GM23338 (cell line): Measurements from ENCODE around the gene CDC25B. TPM values are rescaled to one million over a fixed set of nuclear protein-coding genes. Genes with fewer than 3 reads are reported as not detected.

Experiments used
- ATAC-seq: fragments of 200-7000 bp; cut with Tn5 transposase; 3 replicates; pipeline ENCODE4 v1.9.1; 2020
- DNase-seq: peaks from one replicate; pipeline ENCODE4 v3.0.0-alpha.2; 2015; ENCODE audit warnings: low spot score
- H2AFZ ChIP-seq: fragments of 200-600 bp; sonication (generic); 2 replicates; pipeline ENCODE4 v1.8.0; 2016; ENCODE audit warnings: antibody characterized with exemption, mild to moderate bottlenecking, moderate library complexity
- H3F3A ChIP-seq: fragments of 200-600 bp; sonication (generic); replicated peaks from 2 replicates; pipeline ENCODE4 v1.8.0; 2017; ENCODE audit warnings: antibody characterized with exemption, mixed run types, low read depth
- H3K27ac ChIP-seq: fragments of 200-600 bp; sonication (generic); 2 replicates; pipeline ENCODE4 v1.6.1; 2016; ENCODE audit warnings: low read depth
- H3K27me3 ChIP-seq: fragments of 200-600 bp; sonication (generic); 2 replicates; pipeline ENCODE4 v1.8.0; 2016; ENCODE audit warnings: mild to moderate bottlenecking, mixed run types, moderate library complexity; ENCODE audit not compliant: insufficient read depth
- H3K36me3 ChIP-seq: fragments of 200-600 bp; sonication (generic); 2 replicates; pipeline ENCODE4 v1.8.0; 2016; ENCODE audit warnings: mild to moderate bottlenecking; ENCODE audit not compliant: insufficient read depth
- H3K4me1 ChIP-seq: fragments of 200-600 bp; sonication (generic); 2 replicates; pipeline ENCODE4 v1.8.0; 2016; ENCODE audit warnings: mild to moderate bottlenecking, moderate library complexity; ENCODE audit not compliant: insufficient read depth
- H3K4me2 ChIP-seq: fragments of 200-600 bp; sonication (generic); 2 replicates; pipeline ENCODE4 v1.7.1; 2017; ENCODE audit warnings: mixed run types
- H3K4me3 ChIP-seq: fragments of 200-600 bp; sonication (generic); 2 replicates; pipeline ENCODE4 v1.6.1; 2016; ENCODE audit warnings: mixed run types
- H3K79me2 ChIP-seq: fragments of 200-600 bp; sonication (generic); replicated peaks from 2 replicates; pipeline ENCODE4 v1.8.0; 2017; ENCODE audit warnings: mild to moderate bottlenecking; ENCODE audit not compliant: insufficient read depth
- H3K9me2 ChIP-seq: fragments of 200-600 bp; sonication (generic); 2 replicates; pipeline ENCODE4 v1.8.0; 2017; ENCODE audit not compliant: insufficient read depth
- H4K20me1 ChIP-seq: fragments of 200-600 bp; sonication (generic); replicated peaks from 2 replicates; pipeline ENCODE4 v1.8.0; 2017; ENCODE audit warnings: mild to moderate bottlenecking; ENCODE audit not compliant: insufficient read depth
- H3K27ac Mint-ChIP-seq: 2 replicates; pipeline ENCODE4 v1.8.0; 2020; ENCODE audit warnings: inconsistent platforms, mild to moderate bottlenecking, moderate library complexity, mixed read lengths
- H3K27me3 Mint-ChIP-seq: 3 replicates; pipeline ENCODE4 v1.8.0; 2022; ENCODE audit warnings: low read depth, mild to moderate bottlenecking, moderate library complexity, mixed read lengths, inconsistent platforms; ENCODE audit not compliant: insufficient read depth, poor library complexity
- H3K36me3 Mint-ChIP-seq: 3 replicates; pipeline ENCODE4 v1.8.0; 2021; ENCODE audit warnings: low read depth, mild to moderate bottlenecking, inconsistent platforms, moderate library complexity, mixed read lengths
- H3K4me1 Mint-ChIP-seq: 3 replicates; pipeline ENCODE4 v1.8.0; 2020; ENCODE audit warnings: mild to moderate bottlenecking, inconsistent platforms, mixed read lengths
- H3K4me3 Mint-ChIP-seq: 3 replicates; pipeline ENCODE4 v1.8.0; 2021; ENCODE audit warnings: moderate library complexity, mild to moderate bottlenecking, inconsistent platforms, mixed read lengths
- H3K9me3 Mint-ChIP-seq: 3 replicates; pipeline ENCODE4 v1.8.0; 2020; ENCODE audit warnings: moderate library complexity, mild to moderate bottlenecking, inconsistent platforms, mixed read lengths
- CREB1 ChIP-seq: fragments of 250-450 bp; sonication (Bioruptor Pico); IDR thresholded peaks from 2 replicates; pipeline ENCODE4 v1.5.0; 2020; ENCODE audit warnings: low read depth, mild to moderate bottlenecking, moderate library complexity
- EZH2 ChIP-seq: fragments of 200-600 bp; sonication (generic); IDR thresholded peaks from one replicate; pipeline ENCODE4 v1.8.0; 2017; ENCODE audit warnings: antibody characterized with exemption, mild to moderate bottlenecking, low read depth; ENCODE audit not compliant: unreplicated experiment
- EZH2phosphoT487 ChIP-seq: fragments of 200-600 bp; sonication (generic); IDR thresholded peaks from one replicate; pipeline ENCODE4 v1.8.1; 2018; ENCODE audit warnings: antibody characterized with exemption; ENCODE audit not compliant: unreplicated experiment
- JUNB ChIP-seq: IDR thresholded peaks from one replicate; pipeline ENCODE4 v1.6.1; 2016; ENCODE audit warnings: antibody characterized with exemption; ENCODE audit not compliant: unreplicated experiment
- NANOG ChIP-seq: IDR thresholded peaks from 2 replicates; pipeline ENCODE4 v1.6.1; 2016; ENCODE audit warnings: antibody characterized with exemption, borderline replicate concordance
- POLR2AphosphoS5 ChIP-seq: IDR thresholded peaks from 2 replicates; pipeline ENCODE4 v1.6.1; 2016; ENCODE audit warnings: antibody characterized with exemption, low read depth
- STAT1 ChIP-seq: IDR thresholded peaks from one replicate; pipeline ENCODE4 v1.6.1; 2016; ENCODE audit warnings: antibody characterized with exemption; ENCODE audit not compliant: unreplicated experiment
- ZNF114 ChIP-seq: fragments of 250-450 bp; sonication (Bioruptor Pico); IDR thresholded peaks from 2 replicates; pipeline ENCODE4 v1.5.0; 2020; ENCODE audit warnings: mild to moderate bottlenecking, moderate library complexity
- ZNF331 ChIP-seq: fragments of 250-450 bp; sonication (Bioruptor Pico); IDR thresholded peaks from 2 replicates; pipeline ENCODE4 v1.5.0; 2020; ENCODE audit warnings: low read depth, mild to moderate bottlenecking, moderate library complexity
- polyA plus RNA-seq: library from polyadenylated mRNA; unstranded; fragments of >200 nt; fragmentation: Nextera tagmentation; extraction: Ambion mirVana; gene quantifications from 2 replicates; pipeline ENCODE4 v1.2.1, GENCODE V29; 2016
- total RNA-seq: library from RNA; depleted of rRNA; stranded (reverse); fragments of >200 nt; shearing (Covaris generic); gene quantifications from 2 replicates; pipeline ENCODE4 v1.2.3, GENCODE V29; 2014
- TF ChIP-seq, protein P1 (sequence below), 2 experiments: fragments of 200-600 bp in 1 of 2; sonication (generic) in 1 of 2; conservative IDR thresholded peaks; 2 replicates each; pipeline versions ENCODE4 v1.5.1 to v1.6.1; 2016 to 2017; ENCODE audit warnings: antibody characterized with exemption in 2 of 2, low read depth in 2 of 2, mild to moderate bottlenecking in 2 of 2, moderate library complexity in 1 of 2
- TF ChIP-seq, protein P2 (sequence below): IDR thresholded peaks from one replicate; pipeline ENCODE4 v1.6.1; 2018; ENCODE audit warnings: antibody characterized with exemption; ENCODE audit not compliant: unreplicated experiment
- TF ChIP-seq, protein P3 (sequence below): fragments of 250-450 bp; sonication (Bioruptor Pico); IDR thresholded peaks from 2 replicates; pipeline ENCODE4 v1.5.0; 2020; ENCODE audit warnings: mild to moderate bottlenecking, moderate library complexity
- TF ChIP-seq, protein P4 (sequence below): IDR thresholded peaks from 2 replicates; pipeline ENCODE4 v1.6.1; 2016; ENCODE audit warnings: antibody characterized with exemption

The CDC25B gene
- total and polyA plus RNA-seq, 2 experiments from 2014 or later: 10.5 to 33.0 TPM

DNA sequence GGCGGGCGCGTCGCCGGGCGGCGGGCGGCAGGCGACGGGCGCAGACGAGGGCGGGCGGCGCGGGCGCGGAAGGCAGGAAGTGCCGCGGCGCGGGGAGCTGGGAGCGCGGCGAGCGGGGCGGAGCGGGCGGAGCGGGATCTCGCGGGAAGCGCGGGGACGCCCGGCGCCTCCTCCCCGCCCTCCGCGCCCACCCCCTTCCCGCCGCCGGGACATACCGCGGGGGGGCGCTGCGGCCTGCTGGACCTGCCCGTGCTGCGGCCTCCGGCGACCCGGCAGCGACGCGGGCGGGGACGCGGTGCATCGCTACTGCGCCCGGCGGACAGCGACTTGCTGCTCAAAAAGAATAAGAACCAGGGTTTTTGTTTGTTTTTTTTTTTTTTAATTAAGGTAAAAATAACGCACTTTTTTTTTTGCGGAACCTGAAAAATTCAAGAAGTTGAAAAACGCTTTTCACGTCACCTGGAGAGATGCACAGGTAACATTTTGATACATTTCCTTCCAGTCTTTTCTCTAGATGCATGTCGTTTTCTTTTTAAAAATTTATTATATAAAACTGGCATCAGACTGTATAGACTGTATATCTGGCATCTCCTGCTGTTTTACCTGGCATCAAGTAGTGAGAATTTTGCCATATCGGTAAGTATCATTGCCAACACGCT lies 9.3 kb upstream of the CDC25B start, which contains the start of gene CENPB:
CENPB (minus strand) TSS at position 76 of the 659 bp plus-strand sequence. CDS start 257 bp downstream, outside the sequence.
- H3K4me2 ChIP-seq: peak within 1 kb of the TSS; percentile 82
- H3F3A ChIP-seq: 0 out of 2 replicates have a peak, but pooled peaks cover 2% of the 10 kb centered on the region
- TF ChIP-seq JUNB (no peak), ZNF331 (CRISPR knock-in tag) (no peak), EZH2phosphoT487 (no peak), NANOG (no peak), STAT1 (no peak), ZNF114 (CRISPR knock-in tag) (no peak), POLR2AphosphoS5 (peak; percentile 28; the same call in 1 of the 2 replicates), EZH2 (no peak), CREB1 (no peak)
- TF ChIP-seq, protein P1, sequence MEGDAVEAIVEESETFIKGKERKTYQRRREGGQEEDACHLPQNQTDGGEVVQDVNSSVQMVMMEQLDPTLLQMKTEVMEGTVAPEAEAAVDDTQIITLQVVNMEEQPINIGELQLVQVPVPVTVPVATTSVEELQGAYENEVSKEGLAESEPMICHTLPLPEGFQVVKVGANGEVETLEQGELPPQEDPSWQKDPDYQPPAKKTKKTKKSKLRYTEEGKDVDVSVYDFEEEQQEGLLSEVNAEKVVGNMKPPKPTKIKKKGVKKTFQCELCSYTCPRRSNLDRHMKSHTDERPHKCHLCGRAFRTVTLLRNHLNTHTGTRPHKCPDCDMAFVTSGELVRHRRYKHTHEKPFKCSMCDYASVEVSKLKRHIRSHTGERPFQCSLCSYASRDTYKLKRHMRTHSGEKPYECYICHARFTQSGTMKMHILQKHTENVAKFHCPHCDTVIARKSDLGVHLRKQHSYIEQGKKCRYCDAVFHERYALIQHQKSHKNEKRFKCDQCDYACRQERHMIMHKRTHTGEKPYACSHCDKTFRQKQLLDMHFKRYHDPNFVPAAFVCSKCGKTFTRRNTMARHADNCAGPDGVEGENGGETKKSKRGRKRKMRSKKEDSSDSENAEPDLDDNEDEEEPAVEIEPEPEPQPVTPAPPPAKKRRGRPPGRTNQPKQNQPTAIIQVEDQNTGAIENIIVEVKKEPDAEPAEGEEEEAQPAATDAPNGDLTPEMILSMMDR (conservative IDR thresholded peaks at IDR 0.05; ENCODE audit: low read depth in 2 of 2): peak; percentile 55 to 83
- TF ChIP-seq, protein P2, sequence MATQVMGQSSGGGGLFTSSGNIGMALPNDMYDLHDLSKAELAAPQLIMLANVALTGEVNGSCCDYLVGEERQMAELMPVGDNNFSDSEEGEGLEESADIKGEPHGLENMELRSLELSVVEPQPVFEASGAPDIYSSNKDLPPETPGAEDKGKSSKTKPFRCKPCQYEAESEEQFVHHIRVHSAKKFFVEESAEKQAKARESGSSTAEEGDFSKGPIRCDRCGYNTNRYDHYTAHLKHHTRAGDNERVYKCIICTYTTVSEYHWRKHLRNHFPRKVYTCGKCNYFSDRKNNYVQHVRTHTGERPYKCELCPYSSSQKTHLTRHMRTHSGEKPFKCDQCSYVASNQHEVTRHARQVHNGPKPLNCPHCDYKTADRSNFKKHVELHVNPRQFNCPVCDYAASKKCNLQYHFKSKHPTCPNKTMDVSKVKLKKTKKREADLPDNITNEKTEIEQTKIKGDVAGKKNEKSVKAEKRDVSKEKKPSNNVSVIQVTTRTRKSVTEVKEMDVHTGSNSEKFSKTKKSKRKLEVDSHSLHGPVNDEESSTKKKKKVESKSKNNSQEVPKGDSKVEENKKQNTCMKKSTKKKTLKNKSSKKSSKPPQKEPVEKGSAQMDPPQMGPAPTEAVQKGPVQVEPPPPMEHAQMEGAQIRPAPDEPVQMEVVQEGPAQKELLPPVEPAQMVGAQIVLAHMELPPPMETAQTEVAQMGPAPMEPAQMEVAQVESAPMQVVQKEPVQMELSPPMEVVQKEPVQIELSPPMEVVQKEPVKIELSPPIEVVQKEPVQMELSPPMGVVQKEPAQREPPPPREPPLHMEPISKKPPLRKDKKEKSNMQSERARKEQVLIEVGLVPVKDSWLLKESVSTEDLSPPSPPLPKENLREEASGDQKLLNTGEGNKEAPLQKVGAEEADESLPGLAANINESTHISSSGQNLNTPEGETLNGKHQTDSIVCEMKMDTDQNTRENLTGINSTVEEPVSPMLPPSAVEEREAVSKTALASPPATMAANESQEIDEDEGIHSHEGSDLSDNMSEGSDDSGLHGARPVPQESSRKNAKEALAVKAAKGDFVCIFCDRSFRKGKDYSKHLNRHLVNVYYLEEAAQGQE: peak; percentile 54
- TF ChIP-seq, protein P3, sequence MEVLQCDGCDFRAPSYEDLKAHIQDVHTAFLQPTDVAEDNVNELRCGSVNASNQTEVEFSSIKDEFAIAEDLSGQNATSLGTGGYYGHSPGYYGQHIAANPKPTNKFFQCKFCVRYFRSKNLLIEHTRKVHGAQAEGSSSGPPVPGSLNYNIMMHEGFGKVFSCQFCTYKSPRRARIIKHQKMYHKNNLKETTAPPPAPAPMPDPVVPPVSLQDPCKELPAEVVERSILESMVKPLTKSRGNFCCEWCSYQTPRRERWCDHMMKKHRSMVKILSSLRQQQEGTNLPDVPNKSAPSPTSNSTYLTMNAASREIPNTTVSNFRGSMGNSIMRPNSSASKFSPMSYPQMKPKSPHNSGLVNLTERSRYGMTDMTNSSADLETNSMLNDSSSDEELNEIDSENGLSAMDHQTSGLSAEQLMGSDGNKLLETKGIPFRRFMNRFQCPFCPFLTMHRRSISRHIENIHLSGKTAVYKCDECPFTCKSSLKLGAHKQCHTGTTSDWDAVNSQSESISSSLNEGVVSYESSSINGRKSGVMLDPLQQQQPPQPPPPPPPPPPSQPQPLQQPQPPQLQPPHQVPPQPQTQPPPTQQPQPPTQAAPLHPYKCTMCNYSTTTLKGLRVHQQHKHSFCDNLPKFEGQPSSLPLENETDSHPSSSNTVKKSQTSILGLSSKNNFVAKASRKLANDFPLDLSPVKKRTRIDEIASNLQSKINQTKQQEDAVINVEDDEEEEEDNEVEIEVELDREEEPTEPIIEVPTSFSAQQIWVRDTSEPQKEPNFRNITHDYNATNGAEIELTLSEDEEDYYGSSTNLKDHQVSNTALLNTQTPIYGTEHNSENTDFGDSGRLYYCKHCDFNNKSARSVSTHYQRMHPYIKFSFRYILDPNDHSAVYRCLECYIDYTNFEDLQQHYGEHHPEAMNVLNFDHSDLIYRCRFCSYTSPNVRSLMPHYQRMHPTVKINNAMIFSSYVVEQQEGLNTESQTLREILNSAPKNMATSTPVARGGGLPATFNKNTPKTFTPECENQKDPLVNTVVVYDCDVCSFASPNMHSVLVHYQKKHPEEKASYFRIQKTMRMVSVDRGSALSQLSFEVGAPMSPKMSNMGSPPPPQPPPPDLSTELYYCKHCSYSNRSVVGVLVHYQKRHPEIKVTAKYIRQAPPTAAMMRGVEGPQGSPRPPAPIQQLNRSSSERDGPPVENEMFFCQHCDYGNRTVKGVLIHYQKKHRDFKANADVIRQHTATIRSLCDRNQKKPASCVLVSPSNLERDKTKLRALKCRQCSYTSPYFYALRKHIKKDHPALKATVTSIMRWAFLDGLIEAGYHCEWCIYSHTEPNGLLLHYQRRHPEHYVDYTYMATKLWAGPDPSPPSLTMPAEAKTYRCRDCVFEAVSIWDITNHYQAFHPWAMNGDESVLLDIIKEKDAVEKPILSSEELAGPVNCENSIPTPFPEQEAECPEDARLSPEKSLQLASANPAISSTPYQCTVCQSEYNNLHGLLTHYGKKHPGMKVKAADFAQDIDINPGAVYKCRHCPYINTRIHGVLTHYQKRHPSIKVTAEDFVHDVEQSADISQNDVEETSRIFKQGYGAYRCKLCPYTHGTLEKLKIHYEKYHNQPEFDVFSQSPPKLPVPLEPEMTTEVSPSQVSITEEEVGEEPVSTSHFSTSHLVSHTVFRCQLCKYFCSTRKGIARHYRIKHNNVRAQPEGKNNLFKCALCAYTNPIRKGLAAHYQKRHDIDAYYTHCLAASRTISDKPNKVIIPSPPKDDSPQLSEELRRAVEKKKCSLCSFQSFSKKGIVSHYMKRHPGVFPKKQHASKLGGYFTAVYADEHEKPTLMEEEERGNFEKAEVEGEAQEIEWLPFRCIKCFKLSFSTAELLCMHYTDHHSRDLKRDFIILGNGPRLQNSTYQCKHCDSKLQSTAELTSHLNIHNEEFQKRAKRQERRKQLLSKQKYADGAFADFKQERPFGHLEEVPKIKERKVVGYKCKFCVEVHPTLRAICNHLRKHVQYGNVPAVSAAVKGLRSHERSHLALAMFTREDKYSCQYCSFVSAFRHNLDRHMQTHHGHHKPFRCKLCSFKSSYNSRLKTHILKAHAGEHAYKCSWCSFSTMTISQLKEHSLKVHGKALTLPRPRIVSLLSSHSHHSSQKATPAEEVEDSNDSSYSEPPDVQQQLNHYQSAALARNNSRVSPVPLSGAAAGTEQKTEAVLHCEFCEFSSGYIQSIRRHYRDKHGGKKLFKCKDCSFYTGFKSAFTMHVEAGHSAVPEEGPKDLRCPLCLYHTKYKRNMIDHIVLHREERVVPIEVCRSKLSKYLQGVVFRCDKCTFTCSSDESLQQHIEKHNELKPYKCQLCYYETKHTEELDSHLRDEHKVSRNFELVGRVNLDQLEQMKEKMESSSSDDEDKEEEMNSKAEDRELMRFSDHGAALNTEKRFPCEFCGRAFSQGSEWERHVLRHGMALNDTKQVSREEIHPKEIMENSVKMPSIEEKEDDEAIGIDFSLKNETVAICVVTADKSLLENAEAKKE (CRISPR knock-in tag): no peak
- TF ChIP-seq, protein P4, sequence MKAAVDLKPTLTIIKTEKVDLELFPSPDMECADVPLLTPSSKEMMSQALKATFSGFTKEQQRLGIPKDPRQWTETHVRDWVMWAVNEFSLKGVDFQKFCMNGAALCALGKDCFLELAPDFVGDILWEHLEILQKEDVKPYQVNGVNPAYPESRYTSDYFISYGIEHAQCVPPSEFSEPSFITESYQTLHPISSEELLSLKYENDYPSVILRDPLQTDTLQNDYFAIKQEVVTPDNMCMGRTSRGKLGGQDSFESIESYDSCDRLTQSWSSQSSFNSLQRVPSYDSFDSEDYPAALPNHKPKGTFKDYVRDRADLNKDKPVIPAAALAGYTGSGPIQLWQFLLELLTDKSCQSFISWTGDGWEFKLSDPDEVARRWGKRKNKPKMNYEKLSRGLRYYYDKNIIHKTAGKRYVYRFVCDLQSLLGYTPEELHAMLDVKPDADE: no peak
- H3K36me3 Mint-ChIP-seq: peaks cover 6% of the 10 kb centered on the region
- H2AFZ ChIP-seq: peak within 1 kb of the TSS; percentile 77
- no peaks in the 10 kb centered on the region for H3K36me3 ChIP-seq
- H3K4me1 ChIP-seq: peaks cover 7% of the 10 kb centered on the region; the same call in 1 of the 2 replicates
- peak within 1 kb of the TSS; percentile 67 for H3K4me3 ChIP-seq
- H3K27ac ChIP-seq: no peak within 1 kb of the TSS
- H3K4me1 Mint-ChIP-seq: peaks cover 20% of the 10 kb centered on the region
- peak within 1 kb of the TSS; percentile 87 for H3K4me3 Mint-ChIP-seq
- H3K9me3 Mint-ChIP-seq: no peaks in the 10 kb centered on the region
- H3K27ac Mint-ChIP-seq: no peak within 1 kb of the TSS
- peaks cover 30% of the 10 kb centered on the region for H3K27me3 ChIP-seq
- peaks cover 25% of the 10 kb centered on the region for H4K20me1 ChIP-seq
- H3K9me2 ChIP-seq: no peaks in the 10 kb centered on the region
- DNase-seq (peak; percentile 93), ATAC-seq (peak; percentile 79)
- no peaks in the 10 kb centered on the region; the same call in 1 of the 2 replicates for H3K79me2 ChIP-seq
- peaks cover 12% of the 10 kb centered on the region for H3K27me3 Mint-ChIP-seq
